Measurements from ENCODE around the gene CLDN16.
A peak's percentile ranks its signal among the peaks of the same experiment; 100 is the strongest.

Gene CLDN16

DNA sequence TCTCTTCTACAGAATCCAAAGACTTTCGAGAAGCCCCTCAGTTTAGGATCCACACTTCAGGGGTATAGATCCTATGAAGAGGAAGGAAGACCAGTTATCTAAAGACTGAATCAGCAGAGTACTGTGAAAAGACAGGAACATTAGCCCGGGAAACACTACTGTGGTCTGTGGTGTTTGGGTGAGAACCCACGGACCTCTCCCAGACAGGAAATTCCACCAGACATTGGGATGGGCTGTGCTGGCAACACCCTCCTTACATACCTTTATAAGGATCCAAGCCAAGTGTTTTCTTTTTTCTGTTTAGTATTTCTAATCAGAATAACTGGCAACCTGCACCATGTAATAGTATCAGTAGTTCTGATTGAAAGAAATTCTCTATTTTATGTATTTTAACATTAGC is 47.7 kb downstream of the CLDN16 start:
- Histone ChIP-seq H2AFZ (ENCODE audit: low read length, unreplicated experiment) (no peak overlapping the region), H3K4me1 (ENCODE audit: control insufficient read depth, insufficient read depth, low read length, unreplicated experiment) (peaks cover 11% of the 10 kb centered on the region), H3K79me2 (ENCODE audit: control insufficient read depth, insufficient read depth, low read length, unreplicated experiment) (no peaks in the 10 kb centered on the region), H3K27me3 (ENCODE audit: insufficient read depth, low read length) (no peaks in the 10 kb centered on the region), H3K36me3 (ENCODE audit: insufficient read depth, low read length) (no peaks in the 10 kb centered on the region), H3K4me3 (ENCODE audit: low read depth, low read length) (no peak overlapping the region), H3K27ac (ENCODE audit: low read depth, low read length) (no peak overlapping the region)

- Histone ChIP-seq H3K27me3 (ENCODE audit: insufficient read depth, low read length) (no peaks in the 10 kb centered on the region), H3K27ac (ENCODE audit: low read depth, low read length) (no peak overlapping the region), H3K36me3 (ENCODE audit: insufficient read depth, low read length) (no peaks in the 10 kb centered on the region), H2AFZ (ENCODE audit: low read length, unreplicated experiment) (no peak overlapping the region), H3K4me3 (ENCODE audit: low read depth, low read length) (no peak overlapping the region), H3K79me2 (ENCODE audit: control insufficient read depth, insufficient read depth, low read length, unreplicated experiment) (no peaks in the 10 kb centered on the region), H3K4me1 (ENCODE audit: control insufficient read depth, insufficient read depth, low read length, unreplicated experiment) (peaks cover 11% of the 10 kb centered on the region)
Measured at GRCh38 chr3:190436331-190436730, 48.4 kb downstream of the CLDN16 start.

DNA sequence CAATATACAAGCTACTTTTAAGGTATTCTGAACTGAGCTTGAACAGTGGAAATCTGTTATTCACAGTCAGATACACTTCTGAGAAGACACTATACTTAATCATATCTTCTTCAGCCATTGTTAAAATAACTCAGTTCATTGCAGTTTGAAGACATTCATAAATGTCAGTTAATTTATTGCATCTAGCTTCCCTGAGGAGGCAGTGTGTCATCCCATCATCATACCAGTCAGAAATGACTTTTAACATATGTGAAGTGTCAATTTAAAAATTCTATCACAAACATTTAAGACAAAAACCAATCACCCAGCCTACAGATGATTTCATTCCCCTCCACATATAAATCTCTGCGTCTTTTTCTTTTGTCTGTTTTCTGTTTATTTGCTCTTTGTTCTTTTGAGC is 54.3 kb downstream of the CLDN16 start:
- H3K4me3 ChIP-seq (ENCODE audit: low read depth, low read length) = no peak overlapping the region
- H3K79me2 ChIP-seq (ENCODE audit: control insufficient read depth, insufficient read depth, low read length, unreplicated experiment) = no peaks in the 10 kb centered on the region
- no peak overlapping the region for H2AFZ ChIP-seq (ENCODE audit: low read length, unreplicated experiment)

GRCh38 chr3:190443257-190443656 is 55.3 kb downstream of the CLDN16 start:
- no peaks in the 10 kb centered on the region for H3K27me3 ChIP-seq (ENCODE audit: insufficient read depth, low read length)
- H3K4me1 ChIP-seq (ENCODE audit: control insufficient read depth, insufficient read depth, low read length, unreplicated experiment) = no peaks in the 10 kb centered on the region
- H3K36me3 ChIP-seq (ENCODE audit: insufficient read depth, low read length) = no peaks in the 10 kb centered on the region
- H2AFZ ChIP-seq (ENCODE audit: low read length, unreplicated experiment) = peak overlapping the region; percentile 45
- H3K4me3 ChIP-seq (ENCODE audit: low read depth, low read length) = no peak overlapping the region
- H3K79me2 ChIP-seq (ENCODE audit: control insufficient read depth, insufficient read depth, low read length, unreplicated experiment) = no peaks in the 10 kb centered on the region
- H3K27ac ChIP-seq (ENCODE audit: low read depth, low read length) = no peak overlapping the region

More for the DNA sequence above, 54.3 kb downstream of the CLDN16 start:
- Histone ChIP-seq H3K27ac (ENCODE audit: low read depth, low read length) (no peak overlapping the region), H3K4me1 (ENCODE audit: control insufficient read depth, insufficient read depth, low read length, unreplicated experiment) (no peaks in the 10 kb centered on the region), H3K27me3 (ENCODE audit: insufficient read depth, low read length) (no peaks in the 10 kb centered on the region), H3K36me3 (ENCODE audit: insufficient read depth, low read length) (no peaks in the 10 kb centered on the region)

DNA sequence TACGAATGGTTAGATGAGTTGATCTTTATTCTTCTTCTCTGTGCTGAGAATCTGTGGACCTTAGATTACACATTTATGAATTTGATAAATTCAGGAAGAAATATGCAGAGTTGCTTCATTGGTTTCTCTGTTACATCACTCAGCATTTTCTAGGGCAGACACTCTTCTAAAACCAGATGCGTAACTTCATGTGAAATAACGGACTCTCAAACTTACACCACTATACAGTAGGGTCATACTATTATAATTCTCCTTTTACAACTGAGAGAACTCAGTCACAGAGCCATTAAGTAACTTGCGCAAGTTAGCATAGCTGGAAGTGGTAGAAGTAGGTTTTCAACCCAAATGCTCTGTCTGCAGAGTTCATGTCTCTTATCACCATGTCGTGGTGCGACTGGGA is 56.0 kb downstream of the CLDN16 start:
- H3K27me3 ChIP-seq (ENCODE audit: insufficient read depth, low read length) = no peaks in the 10 kb centered on the region
- no peak overlapping the region for H3K4me3 ChIP-seq (ENCODE audit: low read depth, low read length)
- no peaks in the 10 kb centered on the region for H3K4me1 ChIP-seq (ENCODE audit: control insufficient read depth, insufficient read depth, low read length, unreplicated experiment)
- H3K79me2 ChIP-seq (ENCODE audit: control insufficient read depth, insufficient read depth, low read length, unreplicated experiment) = no peaks in the 10 kb centered on the region
- H3K36me3 ChIP-seq (ENCODE audit: insufficient read depth, low read length) = no peaks in the 10 kb centered on the region
- H3K27ac ChIP-seq (ENCODE audit: low read depth, low read length) = no peak overlapping the region
- no peak overlapping the region for H2AFZ ChIP-seq (ENCODE audit: low read length, unreplicated experiment)

- H3K27ac ChIP-seq (ENCODE audit: low read depth, low read length) = no peak overlapping the region
- H3K79me2 ChIP-seq (ENCODE audit: control insufficient read depth, insufficient read depth, low read length, unreplicated experiment) = no peaks in the 10 kb centered on the region
Measured at GRCh38 chr3:190444576-190445145, 56.7 kb downstream of the CLDN16 start.

GRCh38 chr3:190446573-190447279 is 58.8 kb downstream of the CLDN16 start:
- H3K79me2 ChIP-seq (ENCODE audit: control insufficient read depth, insufficient read depth, low read length, unreplicated experiment) = no peaks in the 10 kb centered on the region
- no peak overlapping the region for H3K4me3 ChIP-seq (ENCODE audit: low read depth, low read length)
- H3K4me1 ChIP-seq (ENCODE audit: control insufficient read depth, insufficient read depth, low read length, unreplicated experiment) = no peaks in the 10 kb centered on the region
- H3K27ac ChIP-seq (ENCODE audit: low read depth, low read length) = no peak overlapping the region
- H3K27me3 ChIP-seq (ENCODE audit: insufficient read depth, low read length) = no peaks in the 10 kb centered on the region
- no peak overlapping the region for H2AFZ ChIP-seq (ENCODE audit: low read length, unreplicated experiment)
- H3K36me3 ChIP-seq (ENCODE audit: insufficient read depth, low read length) = no peaks in the 10 kb centered on the region

More at GRCh38 chr3:190444576-190445145, 56.7 kb downstream of the CLDN16 start:
- no peaks in the 10 kb centered on the region for H3K4me1 ChIP-seq (ENCODE audit: control insufficient read depth, insufficient read depth, low read length, unreplicated experiment)
- H3K4me3 ChIP-seq (ENCODE audit: low read depth, low read length) = no peak overlapping the region
- H3K27me3 ChIP-seq (ENCODE audit: insufficient read depth, low read length) = no peaks in the 10 kb centered on the region
- H2AFZ ChIP-seq (ENCODE audit: low read length, unreplicated experiment) = no peak overlapping the region
- H3K36me3 ChIP-seq (ENCODE audit: insufficient read depth, low read length) = no peaks in the 10 kb centered on the region

- Histone ChIP-seq H3K4me1 (ENCODE audit: control insufficient read depth, insufficient read depth, low read length, unreplicated experiment) (no peaks in the 10 kb centered on the region), H3K79me2 (ENCODE audit: control insufficient read depth, insufficient read depth, low read length, unreplicated experiment) (no peaks in the 10 kb centered on the region), H3K36me3 (ENCODE audit: insufficient read depth, low read length) (no peaks in the 10 kb centered on the region), H3K27ac (ENCODE audit: low read depth, low read length) (no peak overlapping the region), H3K27me3 (ENCODE audit: insufficient read depth, low read length) (no peaks in the 10 kb centered on the region), H3K4me3 (ENCODE audit: low read depth, low read length) (no peak overlapping the region), H2AFZ (ENCODE audit: low read length, unreplicated experiment) (no peak overlapping the region)
Measured at GRCh38 chr3:190448256-190448655, 60.3 kb downstream of the CLDN16 start.

DNA sequence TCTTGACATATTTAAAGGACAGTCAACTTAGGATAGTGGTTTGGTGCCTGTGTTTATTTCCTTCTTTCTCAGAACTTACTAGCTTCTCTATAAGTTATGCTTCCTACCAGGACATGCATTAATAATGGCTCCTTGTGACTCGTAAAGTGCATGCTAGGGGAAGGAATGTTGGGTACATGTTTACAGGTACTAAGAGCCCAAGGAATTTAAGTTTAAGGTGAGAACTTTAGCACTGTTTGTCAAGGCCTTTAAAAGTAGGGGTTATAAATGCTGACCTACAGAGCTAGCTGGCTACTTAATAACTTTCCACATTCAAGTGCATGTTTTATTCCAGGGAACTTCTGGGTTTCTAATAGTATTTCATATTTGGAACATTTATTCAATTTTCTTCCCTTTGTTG is 61.8 kb downstream of the CLDN16 start, which contains the start of gene TMEM207:
Gene TMEM207, minus strand, starts transcription at position 101 of the 400 bp plus-strand sequence. Its CDS starts 92 bp downstream, at position 9.
- Histone ChIP-seq H3K79me2 (ENCODE audit: control insufficient read depth, insufficient read depth, low read length, unreplicated experiment) (no peaks in the 10 kb centered on the region), H3K27ac (ENCODE audit: low read depth, low read length) (no peak within 1 kb of the TSS)

DNA sequence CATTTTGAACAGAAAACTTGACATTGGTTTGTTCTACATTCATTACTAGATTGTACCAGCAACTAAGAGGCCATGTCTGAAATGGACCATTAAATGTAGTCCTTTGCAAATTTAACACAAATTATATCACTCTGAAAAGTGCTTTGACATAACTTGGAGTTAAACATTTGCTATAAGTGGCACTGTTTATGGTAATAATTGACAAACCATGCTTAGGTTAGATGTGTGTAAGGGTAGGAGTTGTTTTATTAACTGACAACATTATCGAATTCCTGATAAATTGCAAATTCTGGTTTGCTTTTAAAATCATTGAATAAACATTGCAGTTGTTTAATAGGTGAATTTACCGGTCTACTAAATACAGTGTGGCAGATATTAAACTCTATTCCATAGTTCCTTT is 67.9 kb downstream of the CLDN16 start:
- no peak overlapping the region for H3K4me3 ChIP-seq (ENCODE audit: low read depth, low read length)
- H3K36me3 ChIP-seq (ENCODE audit: insufficient read depth, low read length) = no peaks in the 10 kb centered on the region
- H3K79me2 ChIP-seq (ENCODE audit: control insufficient read depth, insufficient read depth, low read length, unreplicated experiment) = no peaks in the 10 kb centered on the region
- H3K4me1 ChIP-seq (ENCODE audit: control insufficient read depth, insufficient read depth, low read length, unreplicated experiment) = no peaks in the 10 kb centered on the region
- no peak overlapping the region for H2AFZ ChIP-seq (ENCODE audit: low read length, unreplicated experiment)
- no peaks in the 10 kb centered on the region for H3K27me3 ChIP-seq (ENCODE audit: insufficient read depth, low read length)
- H3K27ac ChIP-seq (ENCODE audit: low read depth, low read length) = no peak overlapping the region

More for the DNA sequence above, 61.8 kb downstream of the CLDN16 start, which contains the start of gene TMEM207:
- H3K36me3 ChIP-seq (ENCODE audit: insufficient read depth, low read length) = no peaks in the 10 kb centered on the region
- peak within 1 kb of the TSS; percentile 17 for H2AFZ ChIP-seq (ENCODE audit: low read length, unreplicated experiment)
- H3K4me1 ChIP-seq (ENCODE audit: control insufficient read depth, insufficient read depth, low read length, unreplicated experiment) = no peaks in the 10 kb centered on the region
- H3K4me3 ChIP-seq (ENCODE audit: low read depth, low read length) = no peak within 1 kb of the TSS
- no peaks in the 10 kb centered on the region for H3K27me3 ChIP-seq (ENCODE audit: insufficient read depth, low read length)

- H3K4me3 ChIP-seq (ENCODE audit: low read depth, low read length) = no peak overlapping the region
- H3K4me1 ChIP-seq (ENCODE audit: control insufficient read depth, insufficient read depth, low read length, unreplicated experiment) = no peaks in the 10 kb centered on the region
- no peaks in the 10 kb centered on the region for H3K27me3 ChIP-seq (ENCODE audit: insufficient read depth, low read length)
- no peaks in the 10 kb centered on the region for H3K79me2 ChIP-seq (ENCODE audit: control insufficient read depth, insufficient read depth, low read length, unreplicated experiment)
- no peak overlapping the region for H3K27ac ChIP-seq (ENCODE audit: low read depth, low read length)
- no peaks in the 10 kb centered on the region for H3K36me3 ChIP-seq (ENCODE audit: insufficient read depth, low read length)
- H2AFZ ChIP-seq (ENCODE audit: low read length, unreplicated experiment) = peak overlapping the region; percentile 21
Measured at GRCh38 chr3:190456770-190457169, 68.8 kb downstream of the CLDN16 start.
